ENCODE results near the gene SLX4IP. TPM values are rescaled to one million over a fixed set of nuclear protein-coding genes. Genes with fewer than 3 reads are reported as not detected.
A peak's percentile ranks its signal among the peaks of the same experiment; 100 is the strongest.

SLX4IP gene
- total RNA-seq, 4 donors from 2014 or later = 6.3 to 8.3 (median 7.4) TPM

DNA sequence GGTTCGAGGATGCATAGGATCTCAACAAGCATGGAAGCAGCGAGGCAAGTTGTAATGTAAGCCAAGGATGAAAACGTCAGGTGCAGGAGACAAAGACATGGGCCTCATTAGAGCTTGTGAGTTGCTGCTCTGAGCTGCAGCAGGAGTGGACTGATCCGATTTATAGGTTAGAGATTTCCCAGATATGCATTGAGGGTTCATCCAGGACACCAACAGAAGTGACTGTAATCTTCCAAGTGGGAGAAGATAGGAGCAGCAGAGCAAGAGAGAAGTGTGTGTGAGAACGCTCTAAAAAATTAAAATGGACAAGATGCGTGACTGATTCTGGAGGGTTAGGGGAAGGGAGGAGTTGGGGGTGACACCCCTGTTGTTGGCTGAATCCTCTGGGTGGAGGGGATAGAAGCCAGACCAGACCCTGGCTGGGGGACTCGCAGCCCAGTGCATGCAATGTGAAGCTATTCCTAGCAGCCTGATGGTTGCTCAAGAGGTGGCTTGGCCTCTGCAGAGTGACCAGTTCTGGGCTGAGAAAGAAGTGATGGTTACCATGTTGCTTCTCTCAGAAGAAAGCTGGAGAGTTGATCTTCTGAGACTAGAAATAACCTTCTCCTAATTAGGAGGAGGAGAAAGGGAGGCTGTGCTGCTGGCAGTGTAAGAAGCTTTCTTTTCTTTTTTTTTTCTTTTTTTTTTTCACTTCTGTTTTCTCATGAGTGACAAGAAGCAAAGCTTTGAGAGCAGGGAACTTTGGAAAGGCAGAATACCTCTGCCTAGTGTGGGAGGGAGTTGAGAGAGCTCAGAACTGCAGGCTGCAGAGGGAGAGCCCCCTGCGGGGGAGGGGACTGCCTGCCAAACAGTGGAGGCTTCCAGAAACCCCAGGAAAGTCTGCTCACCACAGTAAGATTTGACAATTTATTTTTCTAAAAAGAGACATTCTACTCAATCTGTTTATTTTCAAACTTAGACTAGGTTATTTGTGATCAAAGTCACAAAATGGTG, 116.9 kb downstream of the SLX4IP start:
- H3K36me3 ChIP-seq = no peaks in the 10 kb centered on the region
- H3K9me3 ChIP-seq = no peaks in the 10 kb centered on the region
- TF ChIP-seq, protein P1, sequence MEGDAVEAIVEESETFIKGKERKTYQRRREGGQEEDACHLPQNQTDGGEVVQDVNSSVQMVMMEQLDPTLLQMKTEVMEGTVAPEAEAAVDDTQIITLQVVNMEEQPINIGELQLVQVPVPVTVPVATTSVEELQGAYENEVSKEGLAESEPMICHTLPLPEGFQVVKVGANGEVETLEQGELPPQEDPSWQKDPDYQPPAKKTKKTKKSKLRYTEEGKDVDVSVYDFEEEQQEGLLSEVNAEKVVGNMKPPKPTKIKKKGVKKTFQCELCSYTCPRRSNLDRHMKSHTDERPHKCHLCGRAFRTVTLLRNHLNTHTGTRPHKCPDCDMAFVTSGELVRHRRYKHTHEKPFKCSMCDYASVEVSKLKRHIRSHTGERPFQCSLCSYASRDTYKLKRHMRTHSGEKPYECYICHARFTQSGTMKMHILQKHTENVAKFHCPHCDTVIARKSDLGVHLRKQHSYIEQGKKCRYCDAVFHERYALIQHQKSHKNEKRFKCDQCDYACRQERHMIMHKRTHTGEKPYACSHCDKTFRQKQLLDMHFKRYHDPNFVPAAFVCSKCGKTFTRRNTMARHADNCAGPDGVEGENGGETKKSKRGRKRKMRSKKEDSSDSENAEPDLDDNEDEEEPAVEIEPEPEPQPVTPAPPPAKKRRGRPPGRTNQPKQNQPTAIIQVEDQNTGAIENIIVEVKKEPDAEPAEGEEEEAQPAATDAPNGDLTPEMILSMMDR (IDR thresholded peaks at IDR 0.05) = no peak
- no peak for TF ChIP-seq POLR2A (IDR thresholded peaks at IDR 0.05)
- H3K27me3 ChIP-seq = no peaks in the 10 kb centered on the region
- intact Hi-C loops (cut with DNase I) = loop anchor here (10.0 kb wide), 2 partner anchors 723 to 993 kb away; no protein-coding TSS in a partner anchor
- no peak for DNase-seq
- H3K27ac ChIP-seq = no peak overlapping the region
- H3K4me3 ChIP-seq (replicated peaks in 1 of 3) = no peak overlapping the region
- WGBS, 2 donors = 82 to 86% methylated on average over 8 of the region's 8 CpGs
- H3K4me1 ChIP-seq = peaks cover 0 to 6% of the 10 kb centered on the region in 2 donors

DNA sequence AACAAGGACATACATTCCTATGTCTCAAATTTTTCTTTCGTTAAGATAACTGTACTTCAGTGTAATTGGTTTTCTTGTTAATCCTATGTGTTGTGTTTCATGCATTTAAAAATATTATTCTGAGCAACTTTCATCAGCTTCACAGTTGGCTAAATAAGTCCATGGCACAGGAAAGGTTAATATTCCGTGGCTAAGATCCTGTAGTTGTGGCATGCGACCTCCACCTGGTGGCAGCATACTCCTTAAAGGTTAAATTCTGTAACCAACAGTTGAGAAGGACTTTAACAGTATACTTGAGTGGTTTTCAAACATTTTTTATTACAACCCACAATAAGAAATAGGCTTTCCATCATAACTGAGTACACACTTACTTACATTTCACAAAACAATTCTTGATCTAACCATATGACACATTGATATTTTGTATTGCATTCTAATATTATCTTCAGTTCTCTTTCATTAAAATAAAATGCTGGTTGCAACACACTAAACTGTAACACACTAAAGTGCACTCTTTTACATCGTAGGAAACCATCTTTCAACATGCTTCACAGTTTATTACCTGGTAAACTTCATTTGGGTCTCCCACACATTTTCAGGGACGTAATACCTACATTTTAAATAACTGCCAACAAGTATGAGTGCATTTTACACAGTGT, 118.3 kb downstream of the SLX4IP start:
- Histone ChIP-seq H3K4me3 (replicated peaks in 1 of 3) (no peak overlapping the region), H3K27me3 (no peaks in the 10 kb centered on the region), H3K27ac (no peak overlapping the region), H3K36me3 (no peaks in the 10 kb centered on the region), H3K9me3 (no peaks in the 10 kb centered on the region), H3K4me1 (peaks cover 13 to 21% of the 10 kb centered on the region in 2 donors)
- WGBS, 2 donors = 45% methylated on average over 5 of the region's 5 CpGs
- intact Hi-C loops (cut with DNase I) = loop anchor here (10.0 kb wide), 2 partner anchors 721 to 991 kb away; no protein-coding TSS in a partner anchor
- peak; percentile 74 to 80 for DNase-seq
- TF ChIP-seq, protein P1 (IDR thresholded peaks at IDR 0.05) = peak; percentile 47 to 92 (median 82)
- TF ChIP-seq POLR2A (IDR thresholded peaks at IDR 0.05) = no peak

DNA sequence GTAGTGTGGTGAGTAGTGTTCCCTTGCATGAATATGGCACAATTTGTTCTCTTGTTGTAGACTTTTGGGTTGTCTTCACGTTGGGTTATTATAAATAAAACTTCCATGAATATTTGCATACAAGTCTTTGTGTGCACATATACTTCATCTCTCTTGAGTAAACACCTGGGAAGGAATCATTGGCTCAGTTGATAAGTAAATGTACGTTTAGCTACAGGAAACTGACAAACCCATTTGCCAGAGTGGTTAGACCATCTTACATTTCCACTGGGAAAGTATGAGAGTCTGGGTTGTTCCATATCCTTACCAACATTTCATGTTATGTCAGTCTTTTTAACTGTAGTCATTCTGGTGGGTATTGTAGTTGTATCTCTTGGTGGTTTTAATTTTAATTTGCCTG, 119.2 kb downstream of the SLX4IP start:
- H3K4me3 ChIP-seq (replicated peaks in 1 of 3) = no peak overlapping the region
- peaks cover 20 to 28% of the 10 kb centered on the region in 2 donors for H3K4me1 ChIP-seq
- no peaks in the 10 kb centered on the region for H3K27me3 ChIP-seq
- intact Hi-C loops (cut with DNase I) = loop anchor here (10.0 kb wide), 2 partner anchors 721 to 991 kb away; no protein-coding TSS in a partner anchor
- H3K27ac ChIP-seq = no peak overlapping the region
- DNase-seq = no peak
- no peaks in the 10 kb centered on the region for H3K36me3 ChIP-seq
- TF ChIP-seq, protein P1 (IDR thresholded peaks at IDR 0.05) = no peak
- no peak for TF ChIP-seq POLR2A (IDR thresholded peaks at IDR 0.05)
- 87 to 92% methylated on average over 2 of the region's 2 CpGs for WGBS, 2 donors
- H3K9me3 ChIP-seq = no peaks in the 10 kb centered on the region

- H3K27me3 ChIP-seq = no peaks in the 10 kb centered on the region
- WGBS, 2 donors = 93 to 94% methylated on average over 3 of the region's 3 CpGs
- no peak overlapping the region for H3K4me3 ChIP-seq (replicated peaks in 1 of 3)
- intact Hi-C loops (cut with DNase I) = loop anchor here (5.0 to 10.0 kb wide), 3 partner anchors 117 to 989 kb away; partner anchors contain the start of gene JAG1
- peaks cover 28 to 37% of the 10 kb centered on the region in 2 donors for H3K4me1 ChIP-seq
- no peaks in the 10 kb centered on the region for H3K9me3 ChIP-seq
- no peaks in the 10 kb centered on the region for H3K36me3 ChIP-seq
- TF ChIP-seq, protein P1 (IDR thresholded peaks at IDR 0.05) = no peak
- no peak for TF ChIP-seq POLR2A (IDR thresholded peaks at IDR 0.05)
- H3K27ac ChIP-seq = no peak overlapping the region
- DNase-seq = no peak
Observed at GRCh38 chr20:10555393-10555792, 120.3 kb downstream of the SLX4IP start.
